Smooth muscle cell (in vitro differentiated cells): Measurements from ENCODE around the gene RGS19. TPM values are rescaled to one million over a fixed set of nuclear protein-coding genes. Genes with fewer than 3 reads are reported as not detected.
"Not testable (repeated sequence)": the region's sequence is repeated elsewhere in the genome, so short reads cannot be mapped to it uniquely, and the experiment has no call there.

Experiments
- DNase-seq: peaks from one replicate; lab custom pipeline; 2025; ENCODE audit not compliant: unreplicated experiment; lab: John Stamatoyannopoulos, UW
- H2AFZ ChIP-seq: fragments of 200-600 bp; sonication (generic); 2 replicates; pipeline ENCODE4 v1.6.0; 2016; ENCODE audit warnings: antibody characterized with exemption, low read depth, mild to moderate bottlenecking
- H3F3A ChIP-seq: fragments of 200-600 bp; sonication (generic); 2 replicates; pipeline ENCODE4 v1.6.0; 2017; ENCODE audit warnings: antibody characterized with exemption, low read depth
- H3K27ac ChIP-seq: fragments of 200-600 bp; sonication (generic); 2 replicates; pipeline ENCODE4 v1.5.1; 2016; ENCODE audit warnings: low read depth, mild to moderate bottlenecking
- H3K27me3 ChIP-seq: fragments of 200-600 bp; sonication (generic); 2 replicates; pipeline ENCODE4 v1.6.1; 2016; ENCODE audit warnings: low read depth, mild to moderate bottlenecking
- H3K36me3 ChIP-seq: fragments of 200-600 bp; sonication (generic); 2 replicates; pipeline ENCODE4 v1.5.1; 2016; ENCODE audit warnings: low read depth
- H3K4me1 ChIP-seq: fragments of 200-600 bp; sonication (generic); 2 replicates; pipeline ENCODE4 v1.5.1; 2016; ENCODE audit warnings: low read depth
- H3K4me2 ChIP-seq: fragments of 200-600 bp; sonication (generic); 2 replicates; pipeline ENCODE4 v1.6.0; 2016; ENCODE audit warnings: mild to moderate bottlenecking
- H3K4me3 ChIP-seq: fragments of 200-600 bp; sonication (generic); 2 replicates; pipeline ENCODE4 v1.5.1; 2016; ENCODE audit warnings: mild to moderate bottlenecking
- H3K79me2 ChIP-seq: fragments of 200-600 bp; sonication (generic); 2 replicates; pipeline ENCODE4 v1.6.0; 2016; ENCODE audit warnings: low read depth, mild to moderate bottlenecking
- H3K9ac ChIP-seq: fragments of 200-600 bp; sonication (generic); 2 replicates; pipeline ENCODE4 v1.6.0; 2016; ENCODE audit warnings: low read depth
- H3K9me3 ChIP-seq: fragments of 200-600 bp; sonication (generic); replicated peaks from 2 replicates; pipeline ENCODE4 v1.5.1; 2016; ENCODE audit warnings: low read depth
- H4K20me1 ChIP-seq: fragments of 200-600 bp; sonication (generic); 2 replicates; pipeline ENCODE4 v1.6.0; 2016; ENCODE audit warnings: low read depth
- CTCF ChIP-seq: fragments of 200-600 bp; sonication (generic); IDR thresholded peaks from 2 replicates; pipeline ENCODE4 v1.5.1; 2017; ENCODE audit warnings: borderline replicate concordance, mild to moderate bottlenecking, antibody characterized with exemption; ENCODE audit not compliant: insufficient read depth, poor library complexity, severe bottlenecking
- WGBS: methylation state at CpG from one replicate; pipeline ENCODE4 v1.1.7; 2016; ENCODE audit warnings: low lambda C conversion rate; 5-methylcytosine and 5-hydroxymethylcytosine counted together
- polyA plus RNA-seq: library from polyadenylated mRNA; unstranded; fragments of >200 nt; fragmentation: Nextera tagmentation; extraction: Ambion mirVana; gene quantifications from 2 replicates; pipeline ENCODE4 v1.2.1, GENCODE V29; 2016
- total RNA-seq: library from RNA; depleted of rRNA; stranded (reverse); fragments of >200 nt; gene quantifications from 2 replicates; pipeline ENCODE4 v1.2.3, GENCODE V29; 2014

RGS19 gene
- total RNA-seq (14.9 and 17.4 TPM in 2 replicates), polyA plus RNA-seq (24.6 and 25.4 TPM in 2 replicates)

- Histone ChIP-seq H3K4me3 (peak within 1 kb of the TSS; percentile 76), H3K4me1 (peaks cover 13% of the 10 kb centered on the region), H3K9ac (peak within 1 kb of the TSS; percentile 60), H3K79me2 (no peaks in the 10 kb centered on the region), H3F3A (peaks cover 14% of the 10 kb centered on the region), H3K27ac (peak within 1 kb of the TSS; percentile 44), H4K20me1 (no peaks in the 10 kb centered on the region), H3K9me3 (no peaks in the 10 kb centered on the region), H3K4me2 (peak within 1 kb of the TSS; percentile 89), H2AFZ (no peak within 1 kb of the TSS), H3K36me3 (no peaks in the 10 kb centered on the region), H3K27me3 (peaks cover 9% of the 10 kb centered on the region)
- WGBS = under 1% methylated on average over 39 of the region's 73 CpGs
- TF ChIP-seq CTCF = no peak
- DNase-seq = peak; percentile 59
Observed at GRCh38 chr20:64079273-64080012, at the start of gene RGS19. TSS of gene RGS19 (minus strand) at chr20:64079518. CDS start at chr20:64076886, 2,632 bp downstream.

- H3K79me2 ChIP-seq, H3K36me3 ChIP-seq, H3K4me1 ChIP-seq, H3K4me3 ChIP-seq, H3F3A ChIP-seq, H3K9ac ChIP-seq, H2AFZ ChIP-seq, H4K20me1 ChIP-seq, H3K9me3 ChIP-seq, H3K4me2 ChIP-seq, DNase-seq, H3K27ac ChIP-seq: not testable (repeated sequence)
- H3K27me3 ChIP-seq = peaks cover 33% of the 10 kb centered on the region
- WGBS = 93% methylated on average over 11 of the region's 11 CpGs
Observed at GRCh38 chr20:64123517-64123916, 44.2 kb upstream of the RGS19 start.

GRCh38 chr20:64122927-64123326 is 43.6 kb upstream of the RGS19 start:
- DNase-seq, H3K79me2 ChIP-seq, H2AFZ ChIP-seq, H3K9me3 ChIP-seq, H3K4me3 ChIP-seq, H3K36me3 ChIP-seq, H3K4me1 ChIP-seq, H3F3A ChIP-seq, H4K20me1 ChIP-seq, H3K27ac ChIP-seq, H3K9ac ChIP-seq, H3K4me2 ChIP-seq: not testable (repeated sequence)
- H3K27me3 ChIP-seq = peaks cover 30% of the 10 kb centered on the region
- 87% methylated on average over 11 of the region's 11 CpGs for WGBS

GRCh38 chr20:64121586-64121985 is 42.3 kb upstream of the RGS19 start:
- H2AFZ ChIP-seq = no peak overlapping the region
- peaks cover 30% of the 10 kb centered on the region for H3K27me3 ChIP-seq
- no peak overlapping the region for H3K4me2 ChIP-seq
- WGBS = 88% methylated on average over 12 of the region's 12 CpGs
- no peaks in the 10 kb centered on the region for H3F3A ChIP-seq
- TF ChIP-seq CTCF = no peak
- H3K27ac ChIP-seq = no peak overlapping the region
- no peak overlapping the region for H3K4me3 ChIP-seq
- H3K9ac ChIP-seq = no peak overlapping the region
- H3K36me3 ChIP-seq = no peaks in the 10 kb centered on the region
- DNase-seq = no peak
- H3K4me1 ChIP-seq = no peaks in the 10 kb centered on the region
- H4K20me1 ChIP-seq = no peaks in the 10 kb centered on the region
- H3K79me2 ChIP-seq = no peaks in the 10 kb centered on the region
- no peaks in the 10 kb centered on the region for H3K9me3 ChIP-seq
